Hematopoietic multipotent progenitor cell treated with erythropoietin and hydrocortisone succinate and interleukin-3 and kit ligand, for 4 days (in vitro differentiated cells): ENCODE measurements around the gene SLIT3.

ENCODE experiments used
- DNase-seq: peaks from one replicate; pipeline ENCODE4 v3.0.0-alpha.2; 2015

Gene SLIT3

GRCh38 chr5:169063316-169063953 lies 237.5 kb downstream of the SLIT3 start:
- DNase-seq = no peak

- no peak for DNase-seq
These were observed 238.2 kb downstream of the SLIT3 start for GRCh38 chr5:169062690-169063089.

- DNase-seq = no peak
These were observed 246.4 kb downstream of the SLIT3 start for GRCh38 chr5:169054506-169054905.

- no peak for DNase-seq
These were observed 248.7 kb downstream of the SLIT3 start for GRCh38 chr5:169052207-169052606.

- no peak for DNase-seq
These were observed 249.6 kb downstream of the SLIT3 start for GRCh38 chr5:169051351-169051750.

- DNase-seq = no peak
These were observed 250.3 kb downstream of the SLIT3 start for GRCh38 chr5:169050636-169051035.

GRCh38 chr5:169050146-169050571 lies 250.8 kb downstream of the SLIT3 start:
- no peak for DNase-seq

GRCh38 chr5:169049712-169050111 lies 251.2 kb downstream of the SLIT3 start:
- DNase-seq = no peak

- DNase-seq = no peak
These were observed 252.5 kb downstream of the SLIT3 start for GRCh38 chr5:169048181-169049125.

- no peak for DNase-seq
These were observed 256.0 kb downstream of the SLIT3 start for GRCh38 chr5:169044962-169045361.

GRCh38 chr5:169041180-169041579 lies 259.8 kb downstream of the SLIT3 start:
- DNase-seq = no peak

- no peak for DNase-seq
These were observed 261.3 kb downstream of the SLIT3 start for GRCh38 chr5:169039592-169039991.

- DNase-seq = no peak
These were observed 263.5 kb downstream of the SLIT3 start for GRCh38 chr5:169037466-169037865.

GRCh38 chr5:169036079-169036805 lies 264.7 kb downstream of the SLIT3 start:
- no peak for DNase-seq

GRCh38 chr5:169029661-169030274 lies 271.2 kb downstream of the SLIT3 start:
- DNase-seq = no peak

GRCh38 chr5:169029037-169029436 lies 271.9 kb downstream of the SLIT3 start:
- DNase-seq = no peak

- peak; percentile 78 for DNase-seq
These were observed 273.4 kb downstream of the SLIT3 start for GRCh38 chr5:169027501-169028061.

GRCh38 chr5:169025491-169025890 lies 275.4 kb downstream of the SLIT3 start:
- no peak for DNase-seq

- no peak for DNase-seq
These were observed 276.5 kb downstream of the SLIT3 start for GRCh38 chr5:169024421-169024820.

GRCh38 chr5:169022718-169023117 lies 278.2 kb downstream of the SLIT3 start:
- no peak for DNase-seq

- peak; percentile 12 for DNase-seq
These were observed 280.8 kb downstream of the SLIT3 start for GRCh38 chr5:169020102-169020501.

- no peak for DNase-seq
These were observed 282.0 kb downstream of the SLIT3 start for GRCh38 chr5:169018925-169019324.

GRCh38 chr5:169015991-169016390 lies 284.9 kb downstream of the SLIT3 start:
- no peak for DNase-seq
